Psoas muscle (tissue), 8 donors: Measurements from ENCODE around the gene CRIP1. TPM values are rescaled to one million over a fixed set of nuclear protein-coding genes. Genes with fewer than 3 reads are reported as not detected.

Experiments used
- ATAC-seq, 4 donors: fragments of 200-7000 bp; cut with Tn5 transposase; one replicate each; pipeline ENCODE4 v1.9.1; 2020; ENCODE audit warnings: moderate library complexity in 3 of 4, mild to moderate bottlenecking in 2 of 4
- DNase-seq, 2 donors: peaks; one replicate each; pipeline ENCODE4 v3.0.0-alpha.2; 2020
- H3K27ac ChIP-seq: fragments of 200-600 bp; one replicate; pipeline ENCODE4 v1.8.0; 2022
- H3K27me3 ChIP-seq, 3 donors: fragments of 200-600 bp in 1 of 3; one replicate each; pipeline versions ENCODE4 v1.6.1 to v1.8.0; 2013 to 2022; ENCODE audit warnings: low read length in 2 of 3, mild to moderate bottlenecking in 2 of 3, moderate library complexity in 1 of 3; ENCODE audit not compliant: insufficient read depth in 3 of 3
- H3K36me3 ChIP-seq, 2 donors: fragments of 200-600 bp in 1 of 2; one replicate each; pipeline versions ENCODE4 v1.6.1 to v1.8.0; 2013 to 2022; ENCODE audit warnings: low read depth in 1 of 2, mild to moderate bottlenecking in 1 of 2, moderate library complexity in 1 of 2; ENCODE audit not compliant: insufficient read depth in 1 of 2
- H3K4me1 ChIP-seq: fragments of 200-600 bp; one replicate; pipeline ENCODE4 v1.8.0; 2022
- H3K4me3 ChIP-seq: fragments of 200-600 bp; one replicate; pipeline ENCODE4 v1.8.0; 2022; ENCODE audit warnings: mild to moderate bottlenecking
- H3K9me3 ChIP-seq: fragments of 200-600 bp; one replicate; pipeline ENCODE4 v1.8.0; 2022
- WGBS, 3 donors: extraction: QIAGEN DNeasy Blood & Tissue Kit; methylation state at CpG; one replicate each; pipeline versions ENCODE4 v1.1.6 to v1.1.7; 2013; 5-methylcytosine and 5-hydroxymethylcytosine counted together
- intact Hi-C, 2 donors: fragments of 100-400 bp; cut with DNase I; formaldehyde crosslinking; loops; one replicate each; pipeline versions ENCODE4 v1.11.0 to v1.14.2; 2022
- polyA plus RNA-seq, 3 donors: library from polyadenylated mRNA; stranded (reverse); fragments of 200-250 nt; gene quantifications; one replicate each; pipeline ENCODE4 v1.2.3, GENCODE V29; 2013
- total RNA-seq, 4 donors: library from RNA; stranded (reverse); fragmentation: NEBNext Ultra II Directional in 2 of 4; extraction: Animal tissue kit (Norgen Biotek cat#: 25700) in 2 of 4; gene quantifications; one replicate each; pipeline versions ENCODE4 v1.2.1 to v1.2.4, GENCODE V29; 2021 to 2023
- TF ChIP-seq, protein P1 (sequence below): fragments of 200-600 bp; IDR thresholded peaks from one replicate; pipeline ENCODE4 v1.8.0; 2022; ENCODE audit warnings: antibody characterized with exemption
- donor health status: healthy with polysubstance abuse.
- donor health status: DM: no; HTN: no; CAD: no; lungs with moderate emphysema.
- donor health status: Bipolar disorder and iron deficiency.
- donor health status: healthy.
- donor health status: DM: yes; HTN: yes; CAD: no.
- donor health status: DM: no; HTN: no; CAD: no.
- donor health status: DM: no; HTN: no; CAD: no.
- donor health status: DM: yes; HTN: yes; CAD: no.

The CRIP1 gene
- total and polyA plus RNA-seq, 7 donors: 11.5 to 27.2 (median 17.5) TPM

DNA sequence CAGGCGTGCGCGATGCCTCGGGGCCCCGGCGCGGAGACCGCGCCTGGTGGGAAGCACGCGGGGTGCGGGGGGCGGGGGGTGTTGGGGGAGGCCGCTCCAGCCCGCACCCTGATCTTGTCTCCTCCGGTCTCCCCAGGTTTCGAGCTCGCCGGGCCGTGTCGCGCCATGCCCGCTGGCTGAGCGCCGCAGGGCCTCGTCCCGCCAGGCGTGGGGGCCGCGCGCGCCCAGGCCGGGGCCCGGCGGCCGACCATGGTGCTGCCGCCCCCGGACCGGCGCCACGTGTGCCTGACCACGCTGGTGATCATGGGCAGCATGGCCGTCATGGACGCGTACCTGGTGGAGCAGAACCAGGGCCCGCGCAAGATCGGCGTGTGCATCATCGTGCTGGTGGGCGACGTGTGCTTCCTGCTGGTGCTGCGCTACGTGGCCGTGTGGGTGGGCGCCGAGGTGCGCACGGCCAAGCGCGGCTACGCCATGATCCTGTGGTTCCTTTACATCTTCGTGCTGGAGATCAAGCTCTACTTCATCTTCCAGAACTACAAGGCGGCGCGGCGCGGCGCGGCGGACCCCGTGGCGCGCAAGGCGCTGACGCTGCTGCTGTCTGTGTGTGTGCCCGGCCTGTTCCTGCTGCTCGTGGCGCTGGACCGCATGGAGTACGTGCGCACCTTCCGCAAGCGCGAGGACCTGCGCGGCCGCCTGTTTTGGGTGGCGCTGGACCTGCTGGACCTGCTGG is 42.1 kb downstream of the CRIP1 start:
- TF ChIP-seq, protein P1, sequence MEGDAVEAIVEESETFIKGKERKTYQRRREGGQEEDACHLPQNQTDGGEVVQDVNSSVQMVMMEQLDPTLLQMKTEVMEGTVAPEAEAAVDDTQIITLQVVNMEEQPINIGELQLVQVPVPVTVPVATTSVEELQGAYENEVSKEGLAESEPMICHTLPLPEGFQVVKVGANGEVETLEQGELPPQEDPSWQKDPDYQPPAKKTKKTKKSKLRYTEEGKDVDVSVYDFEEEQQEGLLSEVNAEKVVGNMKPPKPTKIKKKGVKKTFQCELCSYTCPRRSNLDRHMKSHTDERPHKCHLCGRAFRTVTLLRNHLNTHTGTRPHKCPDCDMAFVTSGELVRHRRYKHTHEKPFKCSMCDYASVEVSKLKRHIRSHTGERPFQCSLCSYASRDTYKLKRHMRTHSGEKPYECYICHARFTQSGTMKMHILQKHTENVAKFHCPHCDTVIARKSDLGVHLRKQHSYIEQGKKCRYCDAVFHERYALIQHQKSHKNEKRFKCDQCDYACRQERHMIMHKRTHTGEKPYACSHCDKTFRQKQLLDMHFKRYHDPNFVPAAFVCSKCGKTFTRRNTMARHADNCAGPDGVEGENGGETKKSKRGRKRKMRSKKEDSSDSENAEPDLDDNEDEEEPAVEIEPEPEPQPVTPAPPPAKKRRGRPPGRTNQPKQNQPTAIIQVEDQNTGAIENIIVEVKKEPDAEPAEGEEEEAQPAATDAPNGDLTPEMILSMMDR: no peak
- Histone ChIP-seq H3K4me3 (peak overlapping the region; percentile 77), H3K9me3 (no peaks in the 10 kb centered on the region), H3K27ac (no peak overlapping the region), H3K4me1 (peaks cover 17% of the 10 kb centered on the region), H3K36me3 (no peaks in the 10 kb centered on the region), H3K27me3 (peaks cover 0 to 51% (median 16%) of the 10 kb centered on the region in 3 donors)
- WGBS, 3 donors: 15 to 25% (median 25%) methylated on average over 71 to 89 of the region's 89 CpGs
- ATAC-seq (peak in 3 of 4 donors; percentile 3 to 9 (median 8)), DNase-seq (peak in 1 of 2 donors; percentile 50)
- intact Hi-C loops: loop anchor here (1.0 to 10.0 kb wide), 4 partner anchors 36 to 158 kb away; partner anchors contain the start of gene TEDC1 (in 1 of the 2)

DNA sequence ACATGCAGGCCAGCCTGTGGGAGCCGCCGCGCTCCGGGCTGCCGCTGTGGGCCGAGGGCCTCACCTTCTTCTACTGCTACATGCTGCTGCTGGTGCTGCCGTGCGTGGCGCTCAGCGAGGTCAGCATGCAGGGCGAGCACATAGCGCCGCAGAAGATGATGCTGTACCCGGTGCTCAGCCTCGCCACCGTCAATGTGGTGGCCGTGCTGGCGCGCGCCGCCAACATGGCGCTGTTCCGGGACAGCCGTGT is 42.6 kb downstream of the CRIP1 start:
- intact Hi-C loops: loop anchor here (2.0 to 10.0 kb wide), 3 partner anchors 37 to 158 kb away; partner anchors contain the start of gene TEDC1 (in 1 of the 2)
- TF ChIP-seq, protein P1: no peak
- ATAC-seq: no peak
- H3K27me3 ChIP-seq: peaks cover 0 to 51% (median 16%) of the 10 kb centered on the region in 3 donors
- no peaks in the 10 kb centered on the region for H3K9me3 ChIP-seq
- WGBS, 3 donors: 47 to 57% (median 53%) methylated on average over 21 to 24 of the region's 24 CpGs
- peaks cover 17% of the 10 kb centered on the region for H3K4me1 ChIP-seq
- H3K4me3 ChIP-seq: peak overlapping the region; percentile 77
- no peak for DNase-seq
- H3K27ac ChIP-seq: no peak overlapping the region
- H3K36me3 ChIP-seq: no peaks in the 10 kb centered on the region

DNA sequence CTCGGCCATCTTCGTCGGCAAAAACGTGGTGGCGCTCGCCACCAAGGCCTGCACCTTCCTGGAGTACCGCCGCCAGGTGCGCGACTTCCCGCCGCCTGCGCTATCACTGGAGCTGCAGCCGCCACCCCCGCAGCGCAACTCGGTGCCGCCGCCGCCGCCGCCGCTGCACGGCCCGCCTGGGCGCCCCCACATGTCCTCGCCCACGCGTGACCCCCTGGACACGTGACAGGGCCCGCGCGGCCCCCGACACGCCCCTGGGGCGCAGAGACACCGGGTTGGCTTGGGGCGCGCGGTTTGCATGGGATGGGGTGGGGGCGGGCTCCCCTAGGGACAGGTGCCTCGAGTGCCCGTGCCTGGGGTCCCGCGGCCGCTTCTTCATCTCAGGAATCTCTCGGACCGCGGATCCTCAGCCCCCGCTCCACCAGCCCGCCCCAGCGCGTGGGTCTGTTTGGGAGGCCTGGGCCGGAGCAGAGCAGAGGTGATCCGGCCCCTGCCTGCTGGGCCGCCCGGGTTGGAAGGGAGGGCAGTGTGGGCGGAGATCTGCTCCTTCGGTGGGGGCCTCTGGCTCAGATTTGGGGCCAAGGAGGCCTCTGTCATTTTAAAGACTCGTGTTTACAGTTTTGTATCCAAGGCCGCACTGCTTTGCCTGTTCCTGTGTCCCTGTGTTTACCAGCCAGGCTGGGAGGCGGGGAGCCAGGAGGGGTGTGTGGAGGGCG is 43.0 kb downstream of the CRIP1 start:
- TF ChIP-seq, protein P1: no peak
- Histone ChIP-seq H3K36me3 (no peaks in the 10 kb centered on the region), H3K4me1 (peaks cover 17% of the 10 kb centered on the region), H3K27me3 (peaks cover 0 to 46% (median 16%) of the 10 kb centered on the region in 3 donors), H3K4me3 (peak overlapping the region; percentile 77), H3K27ac (no peak overlapping the region), H3K9me3 (no peaks in the 10 kb centered on the region)
- no peak for DNase-seq
- intact Hi-C loops: loop anchor here (2.0 to 10.0 kb wide), 3 partner anchors 37 to 159 kb away; partner anchors contain the start of gene TEDC1 (in 1 of the 2)
- 55 to 64% (median 56%) methylated on average over 50 to 63 of the region's 63 CpGs for WGBS, 3 donors
- no peak for ATAC-seq

DNA sequence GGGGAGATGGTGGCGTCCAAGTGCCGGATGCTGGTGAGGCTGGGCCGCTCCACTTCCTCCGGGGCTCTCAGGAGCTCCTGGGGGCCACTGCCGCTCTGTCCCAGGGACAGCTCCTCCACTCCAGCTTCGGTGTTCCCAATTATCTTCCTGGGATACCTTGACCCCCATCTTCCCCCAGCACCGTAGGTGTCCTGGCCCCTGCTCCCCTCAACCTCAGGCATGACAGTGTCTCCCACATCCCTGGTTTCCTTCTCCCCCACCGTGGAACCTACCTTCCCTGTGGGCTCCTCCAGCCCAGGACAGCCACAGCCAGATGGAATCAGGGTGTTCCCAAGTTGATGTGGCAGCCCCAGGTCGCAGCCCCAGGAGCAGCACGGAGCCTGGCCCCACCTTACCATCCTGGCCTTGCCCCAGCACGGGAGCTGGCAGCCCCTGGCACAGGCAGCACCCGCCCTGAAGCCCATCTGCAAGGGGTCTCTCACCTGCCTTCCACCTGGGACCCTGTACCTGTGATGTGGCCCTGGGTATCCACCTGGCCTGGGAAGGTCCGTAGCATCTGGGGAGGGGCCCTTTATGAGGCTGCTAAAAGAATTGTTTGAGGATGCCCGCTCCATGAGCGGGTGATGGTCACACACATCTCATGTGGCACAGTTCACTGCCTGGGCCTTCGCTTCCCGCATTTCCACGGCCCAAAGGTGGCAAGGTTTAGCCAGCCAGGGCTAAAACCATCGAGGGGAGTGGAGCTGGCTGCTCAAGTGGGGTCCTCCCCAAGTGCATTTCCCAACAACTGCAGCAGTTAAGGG is 43.8 kb downstream of the CRIP1 start:
- intact Hi-C loops: no loop called here
- no peak overlapping the region for H3K27ac ChIP-seq
- H3K36me3 ChIP-seq: no peaks in the 10 kb centered on the region
- H3K4me1 ChIP-seq: peaks cover 17% of the 10 kb centered on the region
- ATAC-seq (no peak), DNase-seq (peak in 1 of 2 donors; percentile 49)
- H3K9me3 ChIP-seq: no peaks in the 10 kb centered on the region
- TF ChIP-seq, protein P1: no peak
- peaks cover 0 to 39% (median 16%) of the 10 kb centered on the region in 3 donors for H3K27me3 ChIP-seq
- no peak overlapping the region for H3K4me3 ChIP-seq
- 80 to 85% (median 82%) methylated on average over 19 of the region's 19 CpGs for WGBS, 3 donors
